Fibroblast of skin of back (primary cell): ENCODE measurements around the gene PTMA. TPM values are rescaled to one million over a fixed set of nuclear protein-coding genes. Genes with fewer than 3 reads are reported as not detected.
"Not testable (repeated sequence)": the region's sequence is repeated elsewhere in the genome, so short reads cannot be mapped to it uniquely, and the experiment has no call there.

Experiments used
- DNase-seq: peaks from one replicate; pipeline ENCODE4 v3.0.0-alpha.2; 2013
- polyA plus RNA-seq, 2 experiments: library from polyadenylated mRNA; unstranded; fragments of 120-200 nt; gene quantifications; one replicate each; pipeline ENCODE4 v1.2.1, GENCODE V29; 2013; ENCODE audit not compliant: insufficient read length in 2 of 2

PTMA gene, protein sequence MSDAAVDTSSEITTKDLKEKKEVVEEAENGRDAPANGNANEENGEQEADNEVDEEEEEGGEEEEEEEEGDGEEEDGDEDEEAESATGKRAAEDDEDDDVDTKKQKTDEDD
- 1,201 TPM for polyA plus RNA-seq (2013, experiment 1 of 2; ENCODE audit: insufficient read length)
- polyA plus RNA-seq (2013, experiment 2 of 2; ENCODE audit: insufficient read length): 768 TPM

GRCh38 chr2:231707927-231708772 lies at the start of gene PTMA:
Gene PTMA, plus strand, starts transcription at chr2:231708525. Its CDS starts 182 bp downstream, at chr2:231708707.
- peak; percentile 99 for DNase-seq

- not testable (repeated sequence) for DNase-seq
These were observed 48.3 kb upstream of the PTMA start for GRCh38 chr2:231660073-231660472.

GRCh38 chr2:231660860-231661259 lies 47.5 kb upstream of the PTMA start:
- DNase-seq: no peak

GRCh38 chr2:231661422-231662027 lies 46.8 kb upstream of the PTMA start:
- no peak for DNase-seq

- peak; percentile 96 for DNase-seq
These were observed 46.1 kb upstream of the PTMA start for GRCh38 chr2:231662028-231662810.

DNA sequence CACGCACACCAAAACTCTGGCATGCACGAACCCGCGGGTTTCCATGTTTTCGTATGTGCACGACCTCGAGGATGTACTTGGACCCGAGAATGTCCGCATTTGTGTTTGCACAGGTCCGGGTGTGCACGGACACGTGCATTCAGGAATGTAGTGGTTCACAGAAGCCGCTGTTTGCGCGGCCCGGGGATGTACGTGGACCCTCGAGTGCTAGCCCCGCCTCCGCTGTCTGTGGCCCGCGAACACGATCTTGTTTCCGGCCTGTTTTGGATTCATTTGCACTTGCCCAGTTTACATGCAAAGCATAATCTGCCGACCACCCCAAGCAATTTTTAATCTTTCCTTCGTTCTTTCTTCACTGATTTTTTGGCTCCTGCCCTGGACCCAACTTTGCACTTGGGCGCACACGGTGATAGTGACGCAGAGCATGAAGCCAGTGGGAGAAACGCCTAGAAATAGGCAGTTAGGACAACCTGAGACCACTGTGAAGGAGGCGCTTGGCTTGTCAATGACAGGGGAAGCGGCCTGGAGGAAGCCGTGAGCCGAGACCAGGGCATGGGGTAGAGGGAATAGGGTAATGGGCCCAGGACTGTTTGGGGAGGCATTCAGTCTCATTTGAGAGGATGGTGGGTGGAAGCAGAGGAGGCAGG lies 45.4 kb upstream of the PTMA start:
- no peak for DNase-seq

GRCh38 chr2:231663458-231664212 lies 44.7 kb upstream of the PTMA start:
- no peak for DNase-seq

- DNase-seq: no peak
These were observed 43.6 kb upstream of the PTMA start for GRCh38 chr2:231664727-231665126.

DNA sequence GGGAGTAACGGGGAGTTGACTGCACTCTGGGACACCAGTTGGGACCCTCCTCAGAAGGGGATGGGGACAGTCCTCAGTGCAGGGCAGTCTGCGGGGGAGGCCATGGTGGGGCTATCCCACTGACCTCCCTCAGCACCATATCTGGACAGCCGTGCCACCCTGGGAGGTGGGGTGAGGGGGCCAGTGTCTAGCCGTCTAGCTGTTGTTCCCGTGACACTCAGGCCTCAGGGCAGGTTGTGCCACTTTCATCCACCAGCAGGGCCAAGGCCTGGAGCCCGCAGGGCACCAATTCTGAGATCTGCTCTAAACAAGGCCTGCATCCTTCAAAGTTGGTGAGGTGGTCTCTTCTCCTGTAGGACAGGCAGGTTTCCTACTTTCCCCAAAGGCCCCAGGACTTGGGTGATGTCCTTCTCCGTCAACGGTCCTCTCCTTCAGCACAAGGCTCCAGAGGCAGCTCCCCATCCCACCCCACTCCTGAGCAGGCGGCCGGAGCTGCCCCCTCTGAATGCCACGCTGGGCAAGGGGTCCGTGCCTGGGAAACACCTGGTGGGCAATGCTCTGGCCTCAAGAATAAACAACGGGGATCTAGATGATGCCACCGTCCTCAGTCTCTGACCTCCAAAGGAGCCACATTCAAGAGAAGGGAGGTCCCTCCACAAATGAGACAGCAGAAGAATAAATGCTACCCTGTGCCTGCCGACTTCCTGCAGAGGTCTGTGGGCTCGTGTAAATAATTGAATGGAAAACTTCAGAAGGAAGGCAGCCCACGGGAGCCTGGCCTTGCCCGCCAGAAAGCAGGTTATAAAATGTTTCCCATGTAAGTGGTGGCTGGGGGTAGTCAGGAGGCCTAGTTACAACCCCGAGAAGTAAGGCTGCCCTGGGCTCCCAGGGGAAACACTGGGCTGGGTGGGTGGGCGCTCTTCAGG lies 42.8 kb upstream of the PTMA start:
- no peak for DNase-seq

- peak; percentile 99 for DNase-seq
These were observed 41.9 kb upstream of the PTMA start for GRCh38 chr2:231666171-231667095.

GRCh38 chr2:231667096-231667427 lies 41.3 kb upstream of the PTMA start:
- DNase-seq: no peak

DNA sequence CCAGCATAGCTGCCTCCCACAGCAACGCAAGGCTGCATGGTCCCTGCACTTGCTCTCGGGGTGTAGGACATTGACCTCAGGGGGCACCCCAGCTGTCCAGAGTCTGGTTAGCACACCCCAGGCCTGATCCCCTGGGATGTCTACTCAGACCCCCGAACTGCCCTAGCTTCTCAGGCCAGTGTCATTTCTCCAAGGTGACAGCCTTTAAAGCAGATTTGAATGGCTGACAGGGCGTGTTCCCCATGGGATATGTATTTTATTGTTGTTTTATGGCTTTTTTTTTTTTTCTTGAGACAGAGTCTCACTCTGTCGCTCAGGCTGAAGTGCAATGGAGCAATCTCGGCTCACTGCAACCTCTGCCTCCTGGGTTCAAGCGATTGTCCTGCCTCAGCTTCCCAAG lies 40.8 kb upstream of the PTMA start:
- DNase-seq: no peak

DNA sequence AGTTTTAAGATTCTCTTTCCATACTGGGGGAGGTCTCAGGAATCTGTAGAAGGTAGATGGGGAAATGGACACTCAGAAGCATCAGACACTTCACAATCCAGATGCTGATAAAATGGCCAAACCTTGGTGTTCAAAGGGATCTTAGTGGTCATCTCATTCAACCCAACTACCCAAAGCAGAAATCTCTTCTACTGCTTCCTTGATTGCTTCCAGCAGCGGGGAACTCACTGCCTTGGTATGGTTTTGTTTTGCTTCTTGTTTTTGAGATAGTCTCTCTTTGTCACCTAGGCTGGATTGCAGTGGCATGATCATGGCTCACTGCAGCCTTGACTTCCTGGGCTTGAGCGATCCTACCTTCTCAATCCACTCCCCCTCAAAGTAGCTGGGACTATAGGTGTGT lies 39.3 kb upstream of the PTMA start:
- DNase-seq: no peak

- no peak for DNase-seq
These were observed 36.9 kb upstream of the PTMA start for GRCh38 chr2:231671270-231672050.

- DNase-seq: peak; percentile 79
These were observed 35.5 kb upstream of the PTMA start for GRCh38 chr2:231672617-231673347.

GRCh38 chr2:231673348-231673770 lies 35.0 kb upstream of the PTMA start:
- peak; percentile 77 for DNase-seq

DNA sequence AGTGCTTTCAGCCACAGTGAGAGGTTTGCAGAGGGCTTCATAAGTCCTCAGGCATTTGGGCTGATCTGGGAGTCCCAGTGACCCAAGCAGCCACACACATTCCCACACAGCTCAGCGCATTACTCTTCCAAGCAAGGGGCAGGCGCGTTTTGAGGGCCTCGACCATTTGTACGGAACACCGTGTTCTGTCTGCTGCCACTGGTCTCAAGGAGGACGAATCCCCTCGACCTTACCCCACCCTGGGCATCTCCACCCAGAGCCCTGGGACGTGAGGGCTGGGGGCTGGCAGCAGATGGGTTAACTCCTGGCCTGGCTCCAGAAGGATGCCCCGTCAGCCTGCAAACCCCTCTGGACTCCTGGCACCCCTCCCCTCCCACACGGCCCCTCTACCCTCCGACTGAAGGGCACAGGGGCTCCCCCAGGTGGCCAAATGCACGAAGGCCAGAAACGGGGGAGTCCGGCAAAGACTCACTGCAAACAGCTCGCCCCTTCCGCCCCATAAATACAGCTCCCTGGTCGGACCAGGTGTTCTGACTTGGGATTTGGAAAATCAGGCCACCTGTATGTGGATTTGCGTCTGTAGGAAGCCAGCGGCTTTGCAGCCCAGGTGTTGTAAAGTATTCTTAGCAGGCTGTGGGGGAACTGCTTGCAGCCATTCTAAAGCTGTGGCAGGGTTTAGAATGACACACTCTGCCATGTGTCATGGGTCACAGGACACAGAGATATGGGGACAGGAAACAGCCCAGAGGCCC lies 33.6 kb upstream of the PTMA start:
- peak; percentile 68 for DNase-seq
